Lung (tissue), 12 donors: ENCODE data around the gene C3orf20. TPM values are rescaled to one million over a fixed set of nuclear protein-coding genes. Genes with fewer than 3 reads are reported as not detected.

Experiments used
- ATAC-seq: fragments of 200-7000 bp; cut with Tn5 transposase; one replicate; pipeline ENCODE4 v1.9.1; 2020; ENCODE audit warnings: moderate number of reproducible peaks; ENCODE audit not compliant: insufficient read depth, low FRiP score
- DNase-seq, 3 donors: peaks; one replicate each; pipeline ENCODE4 v3.0.0-alpha.2; 2013 to 2017
- H3K27ac ChIP-seq, 2 donors: one replicate each; pipeline ENCODE4 v1.5.1; 2013; ENCODE audit warnings: mild to moderate bottlenecking in 2 of 2, moderate library complexity in 2 of 2, control low read depth in 1 of 2, inconsistent platforms in 1 of 2, low read depth in 1 of 2, low read length in 1 of 2
- H3K27me3 ChIP-seq, 3 donors: one replicate each; pipeline ENCODE4 v1.5.1; 2013; ENCODE audit warnings: low read length in 2 of 3; ENCODE audit not compliant: control insufficient read depth in 3 of 3, insufficient read depth in 3 of 3
- H3K36me3 ChIP-seq, 4 donors: one replicate each; pipeline ENCODE4 v1.5.1; 2013; ENCODE audit warnings: low read length in 4 of 4, mild to moderate bottlenecking in 1 of 4, moderate library complexity in 1 of 4; ENCODE audit not compliant: control insufficient read depth in 4 of 4, insufficient read depth in 4 of 4
- H3K4me1 ChIP-seq, 5 donors: one replicate each; pipeline ENCODE4 v1.5.1; 2013; ENCODE audit warnings: low read length in 5 of 5, mild to moderate bottlenecking in 2 of 5, moderate library complexity in 1 of 5; ENCODE audit not compliant: control insufficient read depth in 5 of 5, insufficient read depth in 5 of 5
- H3K4me3 ChIP-seq: one replicate; pipeline ENCODE4 v1.5.1; 2013; ENCODE audit warnings: mild to moderate bottlenecking, control low read depth, moderate library complexity
- H3K9ac ChIP-seq, 2 donors: one replicate each; pipeline ENCODE4 v1.5.1; 2013; ENCODE audit warnings: low read length in 2 of 2, control low read depth in 1 of 2; ENCODE audit not compliant: insufficient read depth in 1 of 2
- H3K9me3 ChIP-seq, 4 donors: one replicate each; pipeline ENCODE4 v1.5.1; 2013; ENCODE audit warnings: low read length in 3 of 4, mild to moderate bottlenecking in 1 of 4, moderate library complexity in 1 of 4; ENCODE audit not compliant: control insufficient read depth in 4 of 4, insufficient read depth in 3 of 4
- CTCF ChIP-seq: IDR thresholded peaks from 2 replicates; pipeline ENCODE4 v1.5.1; 2012; ENCODE audit warnings: mild to moderate bottlenecking; ENCODE audit errors: control extremely low read depth, extremely low read depth
- WGBS, 2 donors: extraction: QIAGEN DNeasy Blood & Tissue Kit; methylation state at CpG; one replicate each; pipeline ENCODE4 v1.1.7; 2013; 5-methylcytosine and 5-hydroxymethylcytosine counted together
- polyA plus RNA-seq, 2 donors: library from polyadenylated mRNA; stranded (reverse); fragments of 200-250 nt; gene quantifications; one replicate each; pipeline ENCODE4 v1.2.1, GENCODE V29; 2013
- total RNA-seq, 2 donors: library from RNA; depleted of rRNA in 1 of 2; stranded (reverse); fragments of >200 nt in 1 of 2; gene quantifications; one replicate each; pipeline ENCODE4 v1.2.1, GENCODE V29; 2014 to 2021
- donor health status: control.
- donor health status: control.
- donor health status: Bipolar disorder and iron deficiency.
- donor health status: healthy.
- donor health status: DM: yes; HTN: yes; CAD: no.

Gene C3orf20
- total and polyA plus RNA-seq, 4 donors: 0.03 to 0.14 (median 0.12) TPM; not detected in 1

GRCh38 chr3:14730703-14731382, 55.9 kb downstream of the C3orf20 start:
- Histone ChIP-seq H3K9me3 (no peaks in the 10 kb centered on the region), H3K36me3 (no peaks in the 10 kb centered on the region), H3K9ac (no peak overlapping the region), H3K4me3 (no peak overlapping the region), H3K4me1 (peaks cover 0 to 20% (median 4%) of the 10 kb centered on the region in 5 donors), H3K27ac (no peak overlapping the region), H3K27me3 (no peaks in the 10 kb centered on the region)
- no peak for DNase-seq
- 89 to 96% methylated on average over 6 of the region's 6 CpGs for WGBS, 2 donors
- ATAC-seq: no peak
- no peak for TF ChIP-seq CTCF

GRCh38 chr3:14740983-14741382, 66.0 kb downstream of the C3orf20 start:
- no peak for TF ChIP-seq CTCF
- Histone ChIP-seq H3K9me3 (peaks cover 0 to 8% (median 2%) of the 10 kb centered on the region in 4 donors), H3K36me3 (no peaks in the 10 kb centered on the region), H3K27me3 (no peaks in the 10 kb centered on the region), H3K9ac (no peak overlapping the region), H3K27ac (no peak overlapping the region), H3K4me1 (peaks cover 0 to 1% (median 0%) of the 10 kb centered on the region in 5 donors), H3K4me3 (no peak overlapping the region)
- DNase-seq: no peak
- ATAC-seq: no peak
- WGBS, 2 donors: 78 to 82% methylated on average over 5 of the region's 5 CpGs

DNA sequence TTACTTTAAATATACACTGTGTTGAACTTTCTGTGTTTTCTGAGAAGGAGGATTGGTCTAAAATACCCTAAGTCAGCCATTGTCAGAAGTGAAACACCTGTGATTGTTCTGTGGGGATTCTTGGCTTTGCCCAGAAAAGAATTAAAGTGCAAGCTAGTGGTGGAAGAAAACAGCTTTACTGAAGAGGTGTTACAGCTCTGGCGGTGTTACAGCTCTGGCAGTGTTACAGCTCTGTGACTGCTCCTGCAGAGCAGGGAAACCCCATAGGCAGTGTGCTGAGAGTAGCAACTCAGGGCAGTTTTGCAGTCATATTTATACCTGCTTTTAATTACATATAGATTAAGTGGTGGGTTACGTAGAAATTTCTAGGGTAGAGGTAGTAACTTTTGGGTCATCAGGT, 66.6 kb downstream of the C3orf20 start:
- DNase-seq (peak in 1 of 3 donors; percentile 32), ATAC-seq (no peak)
- Histone ChIP-seq H3K4me1 (peaks cover 0 to 1% (median 0%) of the 10 kb centered on the region in 5 donors), H3K9ac (no peak overlapping the region), H3K4me3 (no peak overlapping the region), H3K9me3 (peaks cover 0 to 8% (median 2%) of the 10 kb centered on the region in 4 donors), H3K27me3 (no peaks in the 10 kb centered on the region), H3K36me3 (no peaks in the 10 kb centered on the region), H3K27ac (no peak overlapping the region)
- no peak for TF ChIP-seq CTCF
- 82 to 87% methylated on average over 2 of the region's 2 CpGs for WGBS, 2 donors
